ENCODE results near the gene DIDO1. TPM values are rescaled to one million over a fixed set of nuclear protein-coding genes. Genes with fewer than 3 reads are reported as not detected.

Gene DIDO1
- total and polyA plus RNA-seq, 9 of the 15 experiments (the other 6 are each of a cell fraction or from before 2014, with no cell fraction given): 4.4 to 46.8 (median 31.2) TPM

DNA sequence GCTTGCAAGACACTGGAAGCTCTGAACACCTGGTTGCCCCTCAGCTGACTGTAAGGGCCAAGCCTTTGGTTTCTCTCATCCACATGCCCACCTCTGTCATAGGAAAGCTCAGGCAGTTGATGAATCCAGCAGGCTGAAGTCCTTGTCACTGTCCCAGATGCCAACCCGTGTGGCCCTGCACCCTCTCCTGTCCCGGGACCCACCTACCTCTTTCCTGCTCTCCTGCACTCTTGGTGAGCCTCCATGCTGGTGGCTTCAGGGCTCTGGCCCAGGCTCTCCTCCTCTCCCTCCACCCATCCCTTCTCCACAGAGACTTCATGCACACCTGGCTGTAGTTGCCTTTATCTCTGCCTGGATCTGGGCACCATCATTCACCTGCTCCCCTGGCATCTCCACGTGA is 7.7 kb upstream of the DIDO1 start (continued):
- TF ChIP-seq ELF2 (CRISPR knock-in tag; IDR thresholded peaks at IDR 0.05): no peak
- no peak for TF ChIP-seq ZNF830 (CRISPR knock-in tag; IDR thresholded peaks at IDR 0.05)
- no peak for TF ChIP-seq ATF1 (CRISPR knock-in tag; IDR thresholded peaks at IDR 0.05)
- TF ChIP-seq ATF1 (tag; IDR thresholded peaks at IDR 0.05): no peak
- no peak for TF ChIP-seq ZNF134 (CRISPR knock-in tag; conservative IDR thresholded peaks at IDR 0.05)
- no peak for TF ChIP-seq FUS (optimal IDR thresholded peaks at IDR 0.05; ENCODE audit: low read depth, low read length)

DNA sequence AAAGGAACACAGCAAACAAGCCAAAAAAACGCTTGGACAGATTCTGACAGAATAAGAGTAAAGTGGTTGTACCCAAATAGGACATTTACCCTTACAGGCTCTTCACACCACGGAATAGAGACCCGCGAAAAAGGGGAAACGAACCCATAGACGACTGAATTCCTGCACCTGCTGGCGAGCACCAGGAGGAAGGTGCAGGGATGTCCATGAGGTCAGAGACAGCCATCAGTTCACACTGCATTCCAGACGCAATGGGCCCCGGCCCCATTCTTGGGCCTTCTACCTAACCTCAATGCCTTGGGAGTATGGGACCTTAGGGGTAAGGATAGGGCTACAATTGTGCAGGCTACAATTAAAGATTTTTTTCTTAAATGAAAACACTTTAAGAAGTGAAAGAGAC is 5.2 kb upstream of the DIDO1 start:
- ChIA-PET CTCF (ENCODE audit: low intra/inter-chr PET ratio) (no interaction called here), POLR2A (interaction anchor here (0.7 to 0.9 kb wide), 2 partner anchors 13 to 177 kb away, joined by 3 read pairs; no protein-coding TSS in a partner anchor)
- FAIRE-seq (no peak), ATAC-seq (no peak), DNase-seq (ENCODE audit: extremely low read depth in 1 of 4, low spot score in 3 of 4) (no peak)
- H4K20me1 ChIP-seq (replicated peaks; ENCODE audit: control insufficient read depth, insufficient read depth, low read length): peaks cover 67% of the 10 kb centered on the region
- no peak overlapping the region for H3K27ac ChIP-seq (ENCODE audit: extremely low read depth, low read depth, low read length)
- H3K9me3 ChIP-seq (replicated peaks; ENCODE audit: control insufficient read depth, insufficient read depth, low read depth, low read length): no peaks in the 10 kb centered on the region
- H3K9me1 ChIP-seq (ENCODE audit: control insufficient read depth, insufficient read depth, low read length): peaks cover 7% of the 10 kb centered on the region
- peaks cover 99% of the 10 kb centered on the region for H3K79me2 ChIP-seq (ENCODE audit: control insufficient read depth, insufficient read depth, low read length)
- no peaks in the 10 kb centered on the region for H3K27me3 ChIP-seq (ENCODE audit: control insufficient read depth in 2 of 2, insufficient read depth in 2 of 2, low read length in 2 of 2)
- in situ Hi-C loops (cut with MboI) (no loop called here), intact Hi-C loops (cut with micrococcal nuclease) (no loop called here)
- peaks cover 47 to 52% of the 10 kb centered on the region in 2 experiments; a peak in 4 of 5 replicates for H3K4me1 ChIP-seq (replicated peaks in 1 of 2; ENCODE audit: control insufficient read depth in 2 of 2, insufficient read depth in 2 of 2, low read length in 2 of 2)
- no TSS peak for BruUV-seq (replicated peaks)
- peak overlapping the region; percentile 15; the same call in 1 of the 2 replicates for H3K4me2 ChIP-seq (ENCODE audit: insufficient read depth, low read length)
- peak overlapping the region in 1 of 2 experiments; percentile 41; a peak in 1 of 4 replicates for H3K9ac ChIP-seq (ENCODE audit: insufficient read depth in 1 of 2, low read depth in 2 of 2, low read length in 2 of 2)
- WGBS (ENCODE audit: insufficient coverage, low coverage, missing lambda C conversion rate): 67% methylated on average over 9 of the region's 9 CpGs
- peaks cover 63% of the 10 kb centered on the region for H3K36me3 ChIP-seq (ENCODE audit: control insufficient read depth, insufficient read depth, low read length)
- H3K4me3 ChIP-seq: no peak overlapping the region
- H2AFZ ChIP-seq (ENCODE audit: low read depth, low read length): no peak overlapping the region
- no peak for TF ChIP-seq ZKSCAN1 (IDR thresholded peaks at IDR 0.05; ENCODE audit: low read depth, low read length)
- TF ChIP-seq SMARCB1 (IDR thresholded peaks at IDR 0.05; ENCODE audit: insufficient read length, low read depth): no peak
- no peak for TF ChIP-seq NR2F6 (CRISPR knock-in tag; IDR thresholded peaks at IDR 0.05)
- TF ChIP-seq, protein P1, sequence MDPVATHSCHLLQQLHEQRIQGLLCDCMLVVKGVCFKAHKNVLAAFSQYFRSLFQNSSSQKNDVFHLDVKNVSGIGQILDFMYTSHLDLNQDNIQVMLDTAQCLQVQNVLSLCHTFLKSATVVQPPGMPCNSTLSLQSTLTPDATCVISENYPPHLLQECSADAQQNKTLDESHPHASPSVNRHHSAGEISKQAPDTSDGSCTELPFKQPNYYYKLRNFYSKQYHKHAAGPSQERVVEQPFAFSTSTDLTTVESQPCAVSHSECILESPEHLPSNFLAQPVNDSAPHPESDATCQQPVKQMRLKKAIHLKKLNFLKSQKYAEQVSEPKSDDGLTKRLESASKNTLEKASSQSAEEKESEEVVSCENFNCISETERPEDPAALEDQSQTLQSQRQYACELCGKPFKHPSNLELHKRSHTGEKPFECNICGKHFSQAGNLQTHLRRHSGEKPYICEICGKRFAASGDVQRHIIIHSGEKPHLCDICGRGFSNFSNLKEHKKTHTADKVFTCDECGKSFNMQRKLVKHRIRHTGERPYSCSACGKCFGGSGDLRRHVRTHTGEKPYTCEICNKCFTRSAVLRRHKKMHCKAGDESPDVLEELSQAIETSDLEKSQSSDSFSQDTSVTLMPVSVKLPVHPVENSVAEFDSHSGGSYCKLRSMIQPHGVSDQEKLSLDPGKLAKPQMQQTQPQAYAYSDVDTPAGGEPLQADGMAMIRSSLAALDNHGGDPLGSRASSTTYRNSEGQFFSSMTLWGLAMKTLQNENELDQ (CRISPR knock-in tag; IDR thresholded peaks at IDR 0.05; ENCODE audit: borderline replicate concordance): no peak
- no peak for TF ChIP-seq RBM25 (IDR thresholded peaks at IDR 0.05; ENCODE audit: low read depth, low read length, severe bottlenecking)
- TF ChIP-seq, protein P2, sequence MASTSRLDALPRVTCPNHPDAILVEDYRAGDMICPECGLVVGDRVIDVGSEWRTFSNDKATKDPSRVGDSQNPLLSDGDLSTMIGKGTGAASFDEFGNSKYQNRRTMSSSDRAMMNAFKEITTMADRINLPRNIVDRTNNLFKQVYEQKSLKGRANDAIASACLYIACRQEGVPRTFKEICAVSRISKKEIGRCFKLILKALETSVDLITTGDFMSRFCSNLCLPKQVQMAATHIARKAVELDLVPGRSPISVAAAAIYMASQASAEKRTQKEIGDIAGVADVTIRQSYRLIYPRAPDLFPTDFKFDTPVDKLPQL (IDR thresholded peaks at IDR 0.05; ENCODE audit: extremely low read depth, insufficient read length): no peak
- no peak for TF ChIP-seq BDP1 (IDR thresholded peaks at IDR 0.05; ENCODE audit: insufficient read depth, insufficient read length)
- TF ChIP-seq, protein P3, sequence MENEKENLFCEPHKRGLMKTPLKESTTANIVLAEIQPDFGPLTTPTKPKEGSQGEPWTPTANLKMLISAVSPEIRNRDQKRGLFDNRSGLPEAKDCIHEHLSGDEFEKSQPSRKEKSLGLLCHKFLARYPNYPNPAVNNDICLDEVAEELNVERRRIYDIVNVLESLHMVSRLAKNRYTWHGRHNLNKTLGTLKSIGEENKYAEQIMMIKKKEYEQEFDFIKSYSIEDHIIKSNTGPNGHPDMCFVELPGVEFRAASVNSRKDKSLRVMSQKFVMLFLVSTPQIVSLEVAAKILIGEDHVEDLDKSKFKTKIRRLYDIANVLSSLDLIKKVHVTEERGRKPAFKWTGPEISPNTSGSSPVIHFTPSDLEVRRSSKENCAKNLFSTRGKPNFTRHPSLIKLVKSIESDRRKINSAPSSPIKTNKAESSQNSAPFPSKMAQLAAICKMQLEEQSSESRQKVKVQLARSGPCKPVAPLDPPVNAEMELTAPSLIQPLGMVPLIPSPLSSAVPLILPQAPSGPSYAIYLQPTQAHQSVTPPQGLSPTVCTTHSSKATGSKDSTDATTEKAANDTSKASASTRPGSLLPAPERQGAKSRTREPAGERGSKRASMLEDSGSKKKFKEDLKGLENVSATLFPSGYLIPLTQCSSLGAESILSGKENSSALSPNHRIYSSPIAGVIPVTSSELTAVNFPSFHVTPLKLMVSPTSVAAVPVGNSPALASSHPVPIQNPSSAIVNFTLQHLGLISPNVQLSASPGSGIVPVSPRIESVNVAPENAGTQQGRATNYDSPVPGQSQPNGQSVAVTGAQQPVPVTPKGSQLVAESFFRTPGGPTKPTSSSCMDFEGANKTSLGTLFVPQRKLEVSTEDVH (IDR thresholded peaks at IDR 0.05; ENCODE audit: low read depth, partially characterized antibody): no peak
- TF ChIP-seq, protein P4, sequence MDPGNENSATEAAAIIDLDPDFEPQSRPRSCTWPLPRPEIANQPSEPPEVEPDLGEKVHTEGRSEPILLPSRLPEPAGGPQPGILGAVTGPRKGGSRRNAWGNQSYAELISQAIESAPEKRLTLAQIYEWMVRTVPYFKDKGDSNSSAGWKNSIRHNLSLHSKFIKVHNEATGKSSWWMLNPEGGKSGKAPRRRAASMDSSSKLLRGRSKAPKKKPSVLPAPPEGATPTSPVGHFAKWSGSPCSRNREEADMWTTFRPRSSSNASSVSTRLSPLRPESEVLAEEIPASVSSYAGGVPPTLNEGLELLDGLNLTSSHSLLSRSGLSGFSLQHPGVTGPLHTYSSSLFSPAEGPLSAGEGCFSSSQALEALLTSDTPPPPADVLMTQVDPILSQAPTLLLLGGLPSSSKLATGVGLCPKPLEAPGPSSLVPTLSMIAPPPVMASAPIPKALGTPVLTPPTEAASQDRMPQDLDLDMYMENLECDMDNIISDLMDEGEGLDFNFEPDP (CRISPR knock-in tag; IDR thresholded peaks at IDR 0.05): no peak
- no peak for TF ChIP-seq CHD2 (IDR thresholded peaks at IDR 0.05; ENCODE audit: low read depth, low read length)

Data from K562 (cell line).